ENCODE results near the gene SMIM44.
"Not testable (repeated sequence)": the region's sequence is repeated elsewhere in the genome, so short reads cannot be mapped to it uniquely, and the experiment has no call there.

SMIM44 gene

DNA sequence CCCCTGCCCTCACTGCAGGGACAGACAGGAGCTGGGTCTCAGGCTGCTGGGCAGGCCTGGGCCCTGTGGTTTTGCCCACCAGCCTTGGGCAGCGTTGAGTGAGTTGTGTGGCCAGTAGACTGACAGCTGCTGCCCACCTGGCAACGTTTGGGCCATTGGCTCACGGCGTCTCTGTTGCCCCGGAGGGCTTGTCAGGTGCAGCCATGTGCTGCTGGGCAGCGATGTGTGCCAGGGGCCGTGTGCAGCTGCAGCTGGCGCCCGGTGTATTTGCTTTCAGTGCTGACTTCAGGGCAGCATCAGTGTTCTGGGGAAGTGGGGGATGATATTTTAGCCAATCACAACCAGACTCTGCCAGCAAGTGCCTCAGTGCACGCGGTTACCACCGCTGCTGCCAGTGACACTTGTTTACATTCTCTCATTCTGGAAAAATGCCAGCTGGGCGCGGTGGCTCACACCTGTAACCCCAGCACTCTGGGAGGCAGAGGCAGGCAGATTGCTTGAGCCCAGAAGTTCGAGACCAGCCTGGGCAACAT is 33.5 kb upstream of the SMIM44 start:
- DNase-seq: no peak

DNA sequence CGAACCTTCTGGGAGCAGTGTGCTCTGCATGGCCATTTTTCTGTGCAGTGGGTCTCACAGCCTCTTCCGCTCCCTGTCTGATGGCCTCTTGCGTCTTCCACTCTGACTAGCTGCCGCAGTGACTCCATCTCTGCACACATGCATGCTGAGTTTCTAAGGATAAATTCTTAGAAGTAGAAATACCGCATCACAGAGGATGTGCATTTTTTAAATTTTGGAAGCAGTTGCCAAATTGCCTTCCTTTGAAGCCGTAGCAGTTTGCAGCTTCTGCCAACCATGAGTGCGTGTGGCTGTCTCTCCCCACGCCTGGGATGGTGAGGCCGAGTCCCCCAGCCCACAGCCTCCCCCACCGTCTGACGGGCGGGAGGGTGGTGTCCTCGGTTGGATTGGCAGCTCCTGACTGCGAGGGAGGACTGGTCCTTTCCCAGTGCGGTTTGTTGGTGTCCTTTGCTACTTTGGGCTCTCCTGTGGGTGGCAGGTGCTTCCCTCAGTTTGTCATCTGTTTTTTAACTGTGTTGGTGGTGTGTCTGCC is 32.7 kb upstream of the SMIM44 start:
- DNase-seq: no peak

DNA sequence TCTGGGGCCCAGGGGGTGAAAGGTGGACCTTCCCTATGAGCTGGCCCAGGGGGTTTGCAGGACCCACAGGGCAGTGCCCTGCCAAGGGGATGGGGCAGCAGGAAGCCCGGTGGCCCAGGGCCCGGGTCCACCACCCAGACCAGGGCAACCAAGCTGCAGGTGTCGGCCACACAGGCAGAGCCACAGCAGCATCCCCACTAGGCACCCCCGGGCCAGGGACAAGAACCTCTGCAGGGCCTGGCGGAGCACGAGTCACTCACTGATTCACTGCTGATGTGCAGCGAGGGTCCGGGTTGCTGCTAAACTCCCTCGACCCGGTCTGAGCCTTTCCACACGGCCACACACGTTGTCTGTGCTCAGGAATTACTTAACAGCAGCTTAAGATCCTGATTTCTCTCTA is 31.7 kb upstream of the SMIM44 start:
- no peak for DNase-seq

DNA sequence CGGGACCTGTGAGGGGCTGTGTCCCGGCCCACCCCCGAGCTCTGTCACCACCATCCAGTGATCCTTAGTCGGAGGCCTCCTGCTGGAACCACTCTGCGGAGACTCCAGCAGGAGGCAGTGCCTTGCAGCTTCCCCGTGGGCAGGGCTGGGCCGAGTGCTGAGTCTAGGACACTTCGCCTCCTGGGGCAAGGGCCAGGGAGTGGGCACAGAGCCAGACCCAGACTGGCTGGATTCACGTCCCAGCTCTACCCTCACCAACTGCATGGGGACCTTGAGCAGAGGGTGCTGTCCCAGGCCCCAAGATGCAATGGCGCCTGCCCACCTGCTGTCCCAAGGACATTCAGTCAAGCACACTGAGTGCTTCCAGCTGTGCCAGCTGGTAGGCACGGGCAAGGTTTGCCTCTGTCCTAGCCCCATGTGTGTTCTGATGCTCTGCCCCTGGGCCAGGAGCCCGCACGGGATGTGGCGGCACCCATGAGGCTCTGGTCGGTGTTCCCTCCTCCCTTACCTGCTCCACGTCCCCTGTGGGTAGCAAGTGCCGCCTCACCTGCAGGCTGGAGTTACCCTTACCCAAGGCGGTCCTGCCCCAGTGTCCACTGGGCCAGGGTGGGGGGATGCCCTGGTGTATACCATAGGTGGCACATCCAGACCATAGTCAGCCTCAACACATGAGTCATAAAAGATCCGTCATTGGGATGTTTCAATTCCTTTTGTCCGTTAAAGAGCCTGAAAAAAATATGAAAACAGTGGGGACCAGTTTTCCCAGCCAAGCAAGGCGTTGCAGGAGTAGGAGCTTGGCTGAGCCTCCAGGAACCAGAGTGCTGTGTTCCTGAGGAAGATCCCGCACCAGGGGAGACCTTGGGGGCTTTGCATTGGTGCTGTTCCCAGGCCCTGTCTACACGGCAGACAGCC is 30.2 kb upstream of the SMIM44 start:
- no peak for DNase-seq

DNA sequence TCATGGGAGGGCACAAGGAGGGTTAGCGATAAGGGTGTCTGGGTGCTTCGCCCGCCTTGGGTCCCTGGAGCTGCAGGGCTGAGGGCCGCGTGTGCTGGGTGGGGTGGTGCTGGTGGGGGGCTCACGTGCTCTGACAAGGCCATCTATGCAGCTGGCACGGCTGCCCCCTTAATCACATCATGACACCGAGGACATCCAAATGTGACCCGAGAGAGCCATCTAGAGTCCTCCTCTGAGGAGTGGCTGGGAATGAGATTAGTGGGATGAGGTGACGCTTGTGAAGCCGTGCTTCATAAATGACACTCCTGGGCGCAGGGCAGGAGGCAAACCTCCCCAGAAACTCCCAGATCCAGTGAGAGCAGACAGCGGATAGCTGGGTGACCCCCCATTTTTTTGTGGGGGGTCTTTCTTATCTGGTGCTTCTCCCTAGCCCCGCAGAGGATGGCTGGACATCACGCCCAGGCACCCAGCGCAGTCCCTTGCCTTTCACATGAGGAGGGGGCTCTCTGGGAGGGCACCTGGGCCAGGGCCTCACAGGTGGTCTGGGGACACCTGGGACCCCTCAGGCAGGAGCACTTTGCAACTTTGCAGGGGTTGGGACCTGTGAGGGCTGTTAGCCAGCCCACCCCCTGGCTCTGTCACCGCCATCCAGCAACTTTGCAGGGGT is 29.5 kb upstream of the SMIM44 start:
- DNase-seq: no peak

DNA sequence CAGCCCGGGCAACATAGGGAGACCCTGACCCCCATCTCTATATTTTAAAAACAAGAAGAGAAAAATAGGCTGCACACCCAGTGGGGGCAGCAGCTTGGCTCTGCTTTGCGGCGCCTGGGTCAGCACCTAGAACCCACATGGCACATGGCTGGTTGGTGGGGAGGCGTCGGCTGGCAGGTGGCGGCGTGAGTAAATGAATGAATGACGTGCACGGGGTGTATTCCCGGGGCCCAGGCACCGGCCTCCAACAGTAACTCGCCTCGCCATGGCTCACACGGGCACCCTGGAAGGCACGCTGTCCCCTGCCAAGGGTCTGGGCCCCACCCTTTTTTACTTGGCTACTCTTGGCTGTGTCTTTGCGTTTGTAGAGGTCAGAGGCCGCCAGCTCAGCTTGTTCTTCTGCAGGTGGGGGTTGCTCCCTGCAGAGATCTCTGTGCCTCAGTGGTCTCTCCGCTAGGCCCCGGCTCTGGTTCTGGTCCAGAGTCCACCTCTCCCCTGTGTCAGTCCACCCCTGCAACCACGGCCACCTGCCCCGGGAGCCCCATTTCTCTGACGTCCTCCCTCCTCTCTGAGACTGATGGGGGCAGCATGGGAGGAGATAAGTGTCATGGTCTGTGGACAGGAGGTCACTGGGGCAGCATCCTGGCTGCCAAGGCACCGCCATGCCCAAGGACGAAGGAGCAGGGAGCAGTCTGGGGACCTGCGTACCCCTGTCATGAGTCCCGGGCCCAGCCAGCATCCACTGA is 28.4 kb upstream of the SMIM44 start:
- DNase-seq: no peak

DNA sequence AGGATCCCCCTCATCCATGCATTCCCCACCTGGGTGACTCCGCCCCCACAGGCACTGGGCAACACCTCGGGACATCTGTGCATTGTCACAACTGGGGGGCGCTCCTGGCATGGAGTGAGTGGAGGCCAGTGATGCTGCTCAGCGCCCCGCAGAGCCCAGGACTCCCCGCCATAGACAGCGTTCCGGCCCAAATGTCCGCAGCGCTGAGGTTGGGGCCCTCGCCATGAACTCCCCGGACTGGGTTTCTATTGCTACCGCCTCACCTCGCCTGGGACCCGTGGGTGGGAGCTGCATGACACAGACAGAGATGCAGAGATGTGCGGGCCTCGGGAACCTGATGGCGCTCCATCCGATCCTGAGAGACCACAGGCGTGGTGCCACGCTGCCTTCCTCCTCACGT is 27.5 kb upstream of the SMIM44 start:
- DNase-seq: no peak

DNA sequence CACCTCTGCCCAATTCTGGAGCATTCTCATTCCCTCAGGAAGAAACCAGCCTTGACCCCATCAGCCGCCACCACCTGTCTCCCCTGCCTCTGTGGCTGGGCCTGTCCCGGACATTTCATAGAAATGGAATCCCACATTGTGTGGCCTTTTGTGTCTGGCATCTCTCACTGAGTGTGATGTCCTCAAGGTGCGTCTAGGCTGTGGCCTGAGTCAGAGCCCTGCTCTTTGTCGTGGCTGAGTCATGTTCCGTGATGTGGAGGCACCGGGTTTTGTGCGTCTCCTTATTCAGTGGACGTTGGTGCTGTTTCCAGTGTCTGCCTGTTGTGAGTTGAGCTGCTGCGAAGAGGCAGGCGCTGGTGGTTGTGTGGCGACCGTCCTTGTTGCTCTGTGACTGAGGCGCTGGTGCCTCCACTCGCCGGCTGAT is 26.3 kb upstream of the SMIM44 start:
- DNase-seq: no peak

DNA sequence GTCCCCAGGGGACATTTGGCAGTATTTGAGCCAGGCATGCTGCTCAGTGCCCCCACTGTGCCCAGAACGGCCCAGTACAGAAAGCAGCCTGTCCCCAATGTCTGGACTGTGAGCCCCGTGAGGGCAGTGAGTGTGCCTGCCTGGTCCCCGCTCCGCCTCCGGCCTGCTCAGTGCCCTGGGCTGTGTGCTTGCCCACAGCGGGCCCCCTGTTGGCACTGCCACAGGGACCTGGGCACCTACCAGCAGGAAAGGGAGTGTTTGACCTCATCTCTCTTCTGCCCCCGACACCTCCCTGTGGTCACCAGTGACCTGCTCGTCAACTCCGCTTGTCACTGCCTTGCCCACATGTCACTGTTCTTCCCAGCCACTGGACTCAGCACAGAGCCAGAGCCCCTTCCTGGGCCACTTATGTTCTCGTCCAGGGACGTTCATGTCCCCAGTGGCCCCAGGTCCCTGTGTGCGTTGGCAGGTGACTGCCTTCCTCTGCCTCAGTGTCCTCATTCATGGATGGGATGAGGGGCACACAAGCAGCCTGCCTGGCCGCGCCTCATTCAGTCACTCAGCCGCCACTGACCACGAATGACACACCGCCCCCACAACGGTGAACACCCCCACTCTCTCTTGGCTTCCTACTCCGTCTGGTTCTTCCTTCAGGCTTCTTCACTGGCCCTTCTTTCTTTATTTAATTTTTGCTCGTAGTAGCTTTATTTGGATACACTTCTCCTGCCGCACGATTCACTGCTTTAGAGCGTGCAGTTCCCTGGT is 25.7 kb upstream of the SMIM44 start:
- DNase-seq: no peak

DNA sequence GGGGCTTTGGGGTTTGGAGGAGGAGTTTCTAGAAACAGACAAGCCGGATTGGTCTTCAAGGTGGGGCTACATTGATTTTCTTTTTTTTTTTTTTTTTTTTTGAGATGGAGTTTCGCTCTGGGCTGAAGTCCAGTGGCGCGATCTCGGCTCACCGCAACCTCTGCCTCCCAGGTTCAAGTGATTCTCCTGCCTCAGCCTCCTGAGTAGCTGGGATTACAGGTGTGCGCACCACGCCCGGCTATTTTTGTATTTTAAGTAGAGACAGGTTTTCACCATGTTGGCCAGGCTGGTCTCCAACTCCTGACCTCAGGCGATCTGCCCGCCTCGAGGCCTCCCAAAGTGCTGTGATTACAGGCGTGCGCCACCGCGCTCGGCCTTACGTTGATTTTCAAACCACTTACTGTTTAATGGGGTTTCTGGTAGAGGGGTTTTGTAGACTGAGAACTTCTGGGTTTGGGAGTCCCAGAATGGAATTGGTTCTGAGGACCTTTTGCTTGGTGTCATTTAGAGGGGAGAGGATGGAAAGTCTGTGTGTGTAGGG is 24.9 kb upstream of the SMIM44 start:
- DNase-seq: not testable (repeated sequence)

DNA sequence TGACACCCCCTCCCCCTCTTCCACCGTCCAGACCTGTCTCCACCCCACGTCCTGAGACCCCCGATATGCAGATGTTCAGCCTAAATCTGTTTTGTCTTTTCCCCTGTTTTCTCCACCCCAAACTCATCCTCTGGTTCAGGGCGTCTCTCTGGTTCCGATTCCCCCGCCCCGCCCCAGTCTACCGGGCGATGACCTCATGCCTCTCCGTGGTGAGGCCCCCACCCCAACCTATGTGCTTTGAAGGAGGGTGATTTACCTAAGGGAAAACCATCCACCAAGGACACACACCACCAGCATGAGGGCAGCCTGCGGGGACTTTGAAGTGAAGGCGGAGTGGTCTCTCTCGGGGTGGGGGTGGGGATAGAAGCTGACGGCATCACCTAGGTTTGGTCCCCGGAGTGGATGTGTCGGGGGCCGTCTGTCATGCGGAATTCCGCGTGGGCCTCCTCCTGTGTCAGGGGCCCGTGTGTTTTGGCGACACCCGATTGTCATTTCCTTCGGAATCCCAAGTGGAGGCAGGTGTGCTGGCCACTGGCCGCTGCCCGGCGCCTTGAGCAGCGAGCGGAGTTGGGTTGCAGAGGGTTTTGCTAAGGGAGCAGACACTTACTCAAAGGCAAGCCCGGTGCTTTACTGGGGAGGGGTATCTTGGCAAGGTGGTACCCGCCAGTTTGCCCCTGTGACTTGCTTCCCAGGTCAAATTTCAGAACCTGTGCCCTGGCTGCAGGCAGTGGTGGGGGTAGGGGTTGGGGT is 24.3 kb upstream of the SMIM44 start:
- DNase-seq: no peak

DNA sequence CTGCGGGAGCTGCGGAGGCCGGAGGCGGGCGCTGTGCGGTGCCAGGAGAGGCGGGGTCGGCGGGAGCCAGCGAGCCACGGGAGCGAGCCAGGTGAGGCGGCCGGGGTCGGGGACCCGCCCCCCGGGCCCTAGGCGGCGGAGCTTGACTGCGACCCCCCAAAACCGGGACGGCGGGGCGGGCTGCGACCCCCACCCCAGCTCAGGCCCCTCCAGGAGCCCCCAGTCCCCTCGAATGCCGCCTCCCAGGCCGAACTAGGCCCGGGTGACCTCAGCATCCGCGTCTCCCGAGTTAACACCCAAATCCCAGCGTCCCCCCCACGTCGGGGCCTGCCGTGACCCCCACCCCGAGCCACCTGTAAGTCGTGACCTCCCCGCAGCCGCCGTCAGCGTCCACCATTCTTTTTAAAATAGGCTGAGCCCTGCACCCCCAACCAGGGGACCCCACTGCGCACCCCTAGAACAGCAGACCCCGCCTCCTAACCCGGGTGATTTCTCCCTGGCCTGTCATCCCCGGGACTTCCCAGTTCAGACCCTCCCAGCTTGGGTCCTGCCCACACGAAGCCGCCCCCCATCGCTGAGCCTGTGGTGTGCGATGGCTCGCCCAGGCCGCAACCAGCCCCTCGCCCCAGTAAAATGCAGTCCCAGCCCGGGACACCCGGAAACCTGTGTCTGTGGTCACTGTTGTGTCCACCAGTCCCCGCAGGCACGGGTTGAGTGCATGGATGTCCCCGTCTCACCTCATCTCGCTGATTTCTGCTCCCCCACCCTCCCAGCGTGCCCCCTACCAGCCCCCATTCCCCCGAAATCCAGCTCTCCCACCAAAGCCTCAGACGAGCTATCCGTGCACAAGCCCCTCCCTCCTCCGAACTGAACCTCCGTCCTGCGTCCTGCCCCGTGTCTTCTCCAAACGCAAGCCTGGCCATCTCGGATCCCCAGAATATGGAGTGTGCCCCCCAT is 23.4 kb upstream of the SMIM44 start:
- no peak for DNase-seq

DNA sequence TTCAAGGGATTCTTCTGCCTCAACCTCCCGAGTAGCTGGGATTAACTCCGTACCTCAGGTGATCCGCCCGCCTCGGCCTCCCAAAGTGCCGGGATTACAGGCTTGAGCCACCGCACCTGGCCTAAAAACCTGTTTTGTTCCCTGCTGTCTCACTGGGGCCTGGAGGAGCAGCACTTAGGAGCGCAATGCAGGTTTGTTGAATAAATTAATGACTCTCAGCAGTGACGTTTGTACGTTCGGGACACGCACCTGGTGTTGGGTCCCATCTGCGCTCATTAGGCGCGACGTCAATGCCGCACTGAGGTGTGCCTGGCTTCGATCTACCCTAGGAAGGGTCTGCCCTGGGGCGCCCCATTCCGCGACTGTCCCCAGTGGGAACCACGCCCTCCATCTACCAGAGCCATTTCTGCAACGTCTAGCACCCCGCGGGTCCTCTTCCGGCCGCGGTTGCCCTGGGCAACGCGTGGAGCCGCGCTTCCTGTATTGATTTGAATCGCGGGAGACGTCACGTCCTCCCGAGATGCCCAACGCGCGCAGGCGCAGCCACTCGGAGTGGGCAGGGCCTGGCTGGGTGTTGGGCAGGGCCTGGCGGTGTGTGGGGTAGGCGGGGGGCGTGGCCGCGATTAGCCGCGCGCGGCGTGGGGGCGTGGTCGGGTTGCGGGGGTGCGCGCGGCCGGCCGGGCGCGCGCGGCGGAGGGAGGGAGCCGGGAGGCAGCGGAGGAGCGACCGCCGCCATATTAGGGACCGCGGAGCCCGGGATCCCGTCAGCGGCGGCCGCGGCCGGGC is 22.6 kb upstream of the SMIM44 start, which contains the start of gene FZR1:
Gene FZR1, plus strand, starts transcription at position 714 of the 786 bp plus-strand sequence. CDS start 16,679 bp downstream, outside the sequence.
- peak; percentile 99 for DNase-seq

DNA sequence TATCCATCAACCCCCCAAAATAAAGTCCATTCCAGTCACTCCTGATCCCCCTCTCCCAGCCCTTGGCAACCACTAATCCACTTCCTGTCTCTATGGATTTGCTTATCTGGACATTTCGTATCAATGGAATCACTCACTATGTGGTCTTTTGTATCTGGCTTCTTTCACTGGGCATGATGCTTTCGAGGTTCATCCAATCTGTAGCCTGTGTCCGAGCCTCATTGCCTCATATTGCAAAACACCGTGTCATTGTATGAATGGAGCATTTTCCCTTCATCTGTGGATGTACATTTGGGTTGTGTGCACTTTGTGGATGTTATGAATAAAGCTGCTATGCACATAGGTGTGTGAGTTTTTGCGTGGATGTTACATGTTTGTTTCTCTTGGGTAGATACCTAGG is 21.5 kb upstream of the SMIM44 start:
- no peak for DNase-seq

DNA sequence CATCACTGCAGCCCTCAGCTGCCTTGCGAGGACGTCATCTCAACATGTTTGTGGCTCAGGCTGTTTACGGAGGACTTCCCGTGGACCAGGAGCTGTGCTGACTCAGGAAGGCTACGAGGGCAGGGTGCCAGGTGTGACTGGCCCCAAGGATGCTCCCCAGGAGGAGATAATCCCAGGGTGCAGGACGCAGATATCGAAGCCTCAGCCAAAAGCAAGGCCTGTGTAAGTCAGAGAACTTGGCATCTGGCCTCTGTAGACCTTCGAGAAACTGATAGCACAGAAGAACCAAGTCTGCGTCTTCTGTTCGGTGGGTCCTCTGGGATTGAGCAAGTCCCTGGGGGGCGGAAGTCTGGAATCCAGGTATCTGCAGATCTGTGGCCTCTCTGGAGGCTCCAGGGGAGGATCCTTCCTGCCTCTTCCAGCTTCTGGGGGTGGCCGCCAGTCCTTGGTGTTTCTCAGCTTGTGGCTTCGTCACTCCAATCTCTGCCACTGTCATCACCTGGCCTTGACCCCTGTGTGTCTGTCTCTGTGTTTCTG is 19.9 kb upstream of the SMIM44 start:
- DNase-seq: no peak

DNA sequence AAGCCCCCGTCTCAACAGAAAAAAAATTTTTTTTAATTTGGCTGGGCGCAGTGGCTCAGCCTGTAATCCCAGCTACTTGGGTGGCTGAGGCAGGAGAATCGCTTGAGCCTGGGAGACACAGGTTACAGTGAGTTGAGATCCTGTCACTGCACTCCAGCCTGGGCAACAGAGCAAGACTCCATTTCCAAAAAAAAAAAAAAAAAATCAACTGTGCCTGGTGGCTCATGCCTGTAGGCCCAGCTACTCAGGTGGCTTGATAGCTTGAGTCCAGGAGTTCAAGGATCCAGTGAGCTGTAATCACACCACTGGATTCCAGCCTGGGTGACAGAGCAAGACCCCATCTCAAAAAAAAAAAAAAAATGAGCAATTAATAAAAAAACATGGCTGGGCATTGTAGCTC is 18.5 kb upstream of the SMIM44 start:
- DNase-seq: no peak

DNA sequence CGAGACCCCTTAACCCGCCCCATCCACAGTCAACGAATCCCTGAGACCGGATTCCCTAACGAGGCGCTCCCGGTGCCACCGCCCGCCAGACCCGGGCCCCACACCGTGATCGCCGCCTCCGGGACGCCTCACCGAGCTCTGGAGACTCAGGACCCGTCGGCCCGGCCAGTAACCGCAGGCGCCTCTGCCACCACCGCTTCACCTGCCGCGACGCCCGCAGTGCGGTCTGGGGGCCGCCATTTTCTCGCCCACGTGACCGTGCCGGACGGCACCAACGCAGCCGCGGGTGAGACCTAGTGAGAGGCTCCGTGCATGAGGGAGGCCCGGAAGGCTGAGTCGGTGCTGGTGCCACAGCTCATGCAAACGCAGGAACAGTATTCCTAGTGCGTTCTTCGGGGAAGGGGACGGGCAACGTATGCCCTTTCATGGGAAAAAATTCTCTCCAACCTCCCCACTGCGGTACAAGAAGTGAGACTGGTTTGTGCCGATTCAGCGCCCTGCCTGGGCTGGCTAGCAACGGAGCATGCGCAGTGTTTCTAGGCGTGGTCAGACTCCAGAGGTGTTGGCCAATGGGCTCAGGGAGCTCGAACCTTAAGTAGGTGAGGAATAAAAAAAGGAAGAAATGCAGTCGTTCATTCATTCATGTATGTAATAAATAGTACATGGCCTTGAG is 17.3 kb upstream of the SMIM44 start, which contains the start of gene DOHH:
Gene DOHH, minus strand, starts transcription at position 246 of the 673 bp plus-strand sequence. CDS start 3,860 bp downstream, outside the sequence.
- DNase-seq: peak; percentile 92
